BLaER1 treated with 17β-estradiol and CSF1 and Interleukin-3, amounts not matched to agents 10 nM and 100 nM (cell line): ENCODE data around the gene RBP5.
A peak's percentile ranks its signal among the peaks of the same experiment; 100 is the strongest.

Source experiments
- H3K27ac ChIP-seq, 11 experiments: shearing (Covaris generic); formaldehyde crosslinking; 2 replicates each; pipeline ENCODE4 v1.8.1; 2022
- H3K27me3 ChIP-seq, 11 experiments: shearing (Covaris generic); formaldehyde crosslinking; 2 replicates each; pipeline ENCODE4 v1.8.1; 2022
- H3K36me3 ChIP-seq, 11 experiments: shearing (Covaris generic); formaldehyde crosslinking; 2 replicates each; pipeline ENCODE4 v1.8.1; 2022
- H3K4me1 ChIP-seq, 10 experiments: shearing (Covaris generic); formaldehyde crosslinking; 2 replicates each; pipeline ENCODE4 v1.8.1; 2022
- H3K4me2 ChIP-seq, 11 experiments: shearing (Covaris generic); formaldehyde crosslinking; 2 replicates each; pipeline ENCODE4 v1.8.1; 2022
- H3K4me3 ChIP-seq, 10 experiments: shearing (Covaris generic); formaldehyde crosslinking; 2 replicates each; pipeline ENCODE4 v1.8.1; 2022
- H3K9ac ChIP-seq, 11 experiments: shearing (Covaris generic); formaldehyde crosslinking; 2 replicates each; pipeline ENCODE4 v1.8.1; 2022
- H3K9me3 ChIP-seq, 11 experiments: shearing (Covaris generic); formaldehyde crosslinking; replicated peaks in 1 of 11; 2 replicates each; pipeline ENCODE4 v1.8.1; 2022
- H4K20me1 ChIP-seq, 11 experiments: shearing (Covaris generic); formaldehyde crosslinking; 2 replicates each; pipeline ENCODE4 v1.8.1; 2022
- Cebpa-rat ChIP-seq, 11 experiments: shearing (Covaris generic); IDR thresholded peaks; 2 replicates each; pipeline ENCODE4 v1.8.1; 2022

RBP5 gene

DNA sequence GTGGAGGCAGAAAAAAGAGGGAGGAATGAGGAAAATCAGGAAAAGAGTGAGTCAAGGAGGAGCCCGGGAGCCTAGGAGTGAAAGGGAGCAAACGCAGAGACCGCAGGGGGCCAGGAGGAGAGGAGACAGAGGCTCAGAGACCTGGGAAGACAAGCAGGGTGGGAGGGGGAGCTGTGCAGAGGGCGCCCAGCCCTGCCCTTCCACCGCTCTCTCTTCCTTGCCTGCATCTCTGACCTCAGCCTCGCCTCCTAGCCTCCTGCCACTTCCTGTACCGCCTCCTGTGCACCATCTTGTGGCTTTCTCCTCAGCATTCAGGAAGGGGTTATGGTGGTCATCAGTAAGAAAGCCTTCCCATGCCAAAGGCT is 2.8 kb upstream of the RBP5 start:
- no peak overlapping the region for H3K27ac ChIP-seq
- H3K9ac ChIP-seq = peak overlapping the region in 8 of 11 experiments; percentile 61 to 84 (median 78); a peak in 11 of 22 replicates
- peak overlapping the region in 9 of 10 experiments; percentile 62 to 86 (median 72); a peak in 18 of 20 replicates for H3K4me3 ChIP-seq
- no peaks in the 10 kb centered on the region for H3K27me3 ChIP-seq
- H3K4me1 ChIP-seq = peaks cover 20 to 44% (median 38%) of the 10 kb centered on the region in 10 experiments
- peak overlapping the region; percentile 84 to 100 (median 99) for H3K4me2 ChIP-seq
- H3K9me3 ChIP-seq = no peaks in the 10 kb centered on the region
- H3K36me3 ChIP-seq = peaks cover 13 to 33% (median 30%) of the 10 kb centered on the region in 11 experiments
- no peaks in the 10 kb centered on the region; a peak in 1 of 22 replicates for H4K20me1 ChIP-seq
- TF ChIP-seq Cebpa-rat (IDR thresholded peaks at IDR 0.05) = no peak

DNA sequence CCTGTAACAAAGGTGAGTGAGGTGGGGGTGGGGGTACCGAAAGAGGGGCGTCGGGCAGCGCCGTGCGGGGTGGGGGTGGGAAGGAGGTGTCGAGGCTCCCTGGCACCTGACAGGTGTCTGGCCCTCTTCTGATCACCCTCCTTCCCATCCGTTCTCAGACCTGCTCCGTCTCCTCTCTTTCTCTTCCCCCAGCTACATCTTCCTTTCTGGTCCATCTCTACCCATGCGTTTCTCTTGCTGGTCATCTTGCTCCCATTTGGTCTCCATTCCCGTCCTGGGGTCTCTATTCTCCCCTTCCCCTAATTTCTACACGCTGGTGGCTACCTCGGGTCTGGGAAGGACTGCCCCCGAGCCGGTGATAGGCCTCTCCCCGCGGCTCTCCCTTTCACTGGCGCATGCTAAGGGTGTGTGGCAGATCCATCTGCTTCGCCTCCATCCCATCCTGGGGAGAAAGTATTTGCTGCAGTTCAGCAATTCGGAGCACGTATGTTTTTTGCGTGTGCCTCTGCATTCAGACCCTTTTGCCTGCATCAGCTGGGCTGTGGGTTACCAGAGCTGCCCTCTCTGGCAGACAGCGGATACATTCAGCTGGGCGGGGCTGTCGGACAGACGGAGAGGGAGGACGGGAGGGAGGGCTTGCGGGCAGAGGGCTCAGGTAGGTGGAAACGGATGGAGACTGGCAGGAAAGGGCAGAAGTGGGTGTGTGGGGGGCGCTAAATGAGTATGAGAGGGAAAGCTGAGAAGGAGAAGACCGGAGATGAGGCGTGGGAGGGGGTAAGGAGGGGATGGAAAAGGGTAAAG is 2.2 kb upstream of the RBP5 start:
- peak overlapping the region; percentile 55 to 86 (median 71) for H3K4me3 ChIP-seq
- no peak for TF ChIP-seq Cebpa-rat (IDR thresholded peaks at IDR 0.05)
- H3K9ac ChIP-seq = peak overlapping the region; percentile 61 to 84 (median 76)
- peaks cover 20 to 44% (median 38%) of the 10 kb centered on the region in 10 experiments for H3K4me1 ChIP-seq
- no peaks in the 10 kb centered on the region for H3K9me3 ChIP-seq
- peak overlapping the region in 10 of 11 experiments; percentile 32 to 68 (median 60); a peak in 14 of 22 replicates for H3K27ac ChIP-seq
- H3K4me2 ChIP-seq = peak overlapping the region; percentile 84 to 100 (median 99)
- H3K36me3 ChIP-seq = peaks cover 8 to 27% (median 25%) of the 10 kb centered on the region in 11 experiments
- no peaks in the 10 kb centered on the region; a peak in 1 of 22 replicates for H4K20me1 ChIP-seq
- no peaks in the 10 kb centered on the region for H3K27me3 ChIP-seq

DNA sequence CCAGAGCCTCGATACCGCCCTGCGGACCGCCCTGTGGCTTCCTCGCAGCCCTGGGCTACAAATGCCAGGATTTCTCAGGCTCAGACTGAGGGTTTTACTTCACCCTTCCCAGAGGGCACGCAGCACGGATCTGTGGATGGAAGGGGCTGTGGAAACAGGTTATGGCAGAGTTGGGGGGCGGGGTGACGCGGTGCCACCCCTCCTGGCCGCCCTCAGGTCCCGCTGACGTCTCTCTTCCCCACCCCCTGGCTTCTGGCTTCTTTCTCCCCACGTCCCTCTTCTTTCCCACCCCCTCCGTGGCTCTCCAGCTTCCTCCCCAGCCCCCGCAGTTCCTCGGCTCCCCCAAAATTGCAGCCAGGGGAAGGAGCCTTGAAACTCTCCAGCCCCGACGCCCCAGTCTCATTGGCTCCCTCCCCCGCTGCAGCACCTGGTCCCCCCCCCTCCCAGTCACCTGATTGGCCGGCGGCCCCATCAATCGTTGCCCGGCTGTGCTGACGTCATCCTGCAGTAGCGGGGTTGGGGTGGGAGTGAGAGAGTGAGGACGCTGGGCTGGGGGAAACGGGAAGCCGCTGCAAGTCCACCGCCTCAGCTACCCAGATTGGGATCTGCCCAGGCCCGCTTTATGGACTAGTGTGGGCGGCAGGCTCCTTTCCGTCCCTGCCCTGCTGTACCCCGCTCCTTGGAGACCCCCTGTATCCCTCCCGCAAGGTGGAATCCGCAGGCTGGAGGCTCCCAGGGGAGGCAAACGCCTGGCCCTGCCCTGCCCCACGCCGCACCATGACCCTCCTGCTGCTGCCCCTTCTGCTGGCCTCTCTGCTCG is 1.4 kb upstream of the RBP5 start, which contains the start of gene CLSTN3:
CLSTN3 (plus strand) TSS at position 500 of the 820 bp plus-strand sequence; CDS start at position 778, 278 bp downstream.
- Histone ChIP-seq H3K27ac (peak within 1 kb of the TSS in 10 of 11 experiments; percentile 32 to 68 (median 60); a peak in 19 of 22 replicates), H3K4me2 (peak within 1 kb of the TSS; percentile 84 to 100 (median 99)), H3K9me3 (no peaks in the 10 kb centered on the region)

DNA sequence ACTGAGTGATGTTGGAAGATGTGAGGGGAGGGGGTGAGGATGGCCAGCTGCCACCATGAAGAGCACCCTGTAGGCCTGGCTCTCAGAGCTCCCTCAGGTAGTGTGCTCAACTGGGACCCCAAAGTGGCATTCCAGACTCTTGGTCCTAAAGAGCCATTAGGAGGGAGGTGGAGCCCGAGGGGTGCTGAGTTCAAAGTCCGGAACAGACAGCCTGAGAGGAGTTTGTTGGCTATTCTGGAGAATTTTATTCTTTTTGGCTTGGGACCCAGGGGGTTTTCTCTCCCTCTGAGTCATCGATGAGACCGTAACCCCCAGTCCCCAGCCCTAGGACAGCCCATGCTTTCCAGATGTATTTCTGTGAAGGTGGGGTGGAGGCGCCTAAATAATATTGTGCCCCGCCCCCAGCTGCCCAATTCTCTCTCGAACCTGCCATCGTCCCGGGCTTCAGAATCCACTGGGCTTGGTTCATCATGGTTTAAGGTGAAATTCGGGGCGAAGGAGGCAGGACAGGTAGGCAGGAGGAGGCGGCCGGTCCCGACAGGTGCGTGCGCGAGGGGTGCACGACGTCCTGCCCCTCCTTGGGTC is 690 bp upstream of the RBP5 start:
- peak overlapping the region; percentile 61 to 84 (median 76) for H3K9ac ChIP-seq
- peak overlapping the region; percentile 84 to 100 (median 99) for H3K4me2 ChIP-seq
- H3K36me3 ChIP-seq = peaks cover 0 to 12% (median 9%) of the 10 kb centered on the region in 11 experiments; a peak in 14 of 22 replicates
- H3K27ac ChIP-seq = peak overlapping the region in 10 of 11 experiments; percentile 9 to 64 (median 49); a peak in 17 of 22 replicates
- H3K4me3 ChIP-seq = peak overlapping the region; percentile 55 to 86 (median 71)
- no peak for TF ChIP-seq Cebpa-rat (IDR thresholded peaks at IDR 0.05)
- no peaks in the 10 kb centered on the region for H3K9me3 ChIP-seq
- H4K20me1 ChIP-seq = no peaks in the 10 kb centered on the region; a peak in 1 of 22 replicates
- no peaks in the 10 kb centered on the region for H3K27me3 ChIP-seq
- H3K4me1 ChIP-seq = peaks cover 20 to 44% (median 38%) of the 10 kb centered on the region in 10 experiments

More for the DNA sequence above, 1.4 kb upstream of the RBP5 start, which contains the start of gene CLSTN3:
- Histone ChIP-seq H3K9ac (peak within 1 kb of the TSS; percentile 61 to 84 (median 76)), H3K27me3 (no peaks in the 10 kb centered on the region), H3K4me3 (peak within 1 kb of the TSS; percentile 55 to 86 (median 71)), H4K20me1 (no peaks in the 10 kb centered on the region; a peak in 1 of 22 replicates), H3K36me3 (peaks cover 0 to 19% (median 16%) of the 10 kb centered on the region in 11 experiments; a peak in 18 of 22 replicates), H3K4me1 (peaks cover 20 to 44% (median 38%) of the 10 kb centered on the region in 10 experiments)
- TF ChIP-seq Cebpa-rat (IDR thresholded peaks at IDR 0.05) = no peak

DNA sequence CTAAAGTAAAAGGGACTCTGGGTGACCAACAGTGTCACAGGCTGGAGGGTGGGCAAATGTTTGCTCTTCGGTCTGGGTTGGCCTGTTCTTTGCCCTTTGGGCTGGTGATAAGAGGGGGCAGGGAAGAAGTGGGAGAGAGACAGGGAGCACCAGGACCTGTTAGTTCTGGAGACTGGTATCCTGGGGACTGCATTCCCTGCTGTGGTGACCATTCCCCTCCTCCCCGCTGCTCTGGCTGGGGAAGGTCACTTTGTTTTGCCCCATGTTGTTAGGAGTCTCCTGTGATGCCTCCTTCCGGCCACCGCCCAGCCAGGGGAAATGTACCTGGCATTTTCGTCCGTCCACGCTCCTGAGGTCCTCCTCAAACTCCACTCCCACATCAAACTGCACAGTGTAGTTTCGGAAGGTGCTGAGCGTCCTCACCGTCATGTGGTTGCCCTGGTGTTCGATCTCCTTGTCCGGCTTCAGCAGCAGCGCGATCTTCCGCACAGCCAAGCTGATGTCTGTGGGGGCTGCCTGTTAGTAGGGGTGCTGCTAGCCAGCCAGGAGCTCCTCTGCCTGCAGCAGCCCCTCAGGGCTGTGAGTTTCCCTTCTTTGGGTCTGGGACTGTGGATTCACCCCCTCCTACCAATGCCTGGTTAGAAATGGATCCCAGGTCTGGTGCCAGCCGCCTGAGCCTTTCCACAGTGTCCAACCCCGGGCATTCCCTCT is 618 bp downstream of the RBP5 start:
- H3K9me3 ChIP-seq = no peaks in the 10 kb centered on the region
- 0 out of 22 replicates have a peak overlapping the region, but pooled peaks of 2 of the 11 experiments have one; percentile 98 to 100 for H3K4me2 ChIP-seq
- H4K20me1 ChIP-seq = no peaks in the 10 kb centered on the region; a peak in 1 of 22 replicates
- peaks cover 22 to 42% (median 37%) of the 10 kb centered on the region in 10 experiments for H3K4me1 ChIP-seq
- H3K27me3 ChIP-seq = no peaks in the 10 kb centered on the region
- TF ChIP-seq Cebpa-rat (IDR thresholded peaks at IDR 0.05) = no peak
- H3K9ac ChIP-seq = no peak overlapping the region
- no peaks in the 10 kb centered on the region for H3K36me3 ChIP-seq
- H3K27ac ChIP-seq = no peak overlapping the region
- no peak overlapping the region for H3K4me3 ChIP-seq

DNA sequence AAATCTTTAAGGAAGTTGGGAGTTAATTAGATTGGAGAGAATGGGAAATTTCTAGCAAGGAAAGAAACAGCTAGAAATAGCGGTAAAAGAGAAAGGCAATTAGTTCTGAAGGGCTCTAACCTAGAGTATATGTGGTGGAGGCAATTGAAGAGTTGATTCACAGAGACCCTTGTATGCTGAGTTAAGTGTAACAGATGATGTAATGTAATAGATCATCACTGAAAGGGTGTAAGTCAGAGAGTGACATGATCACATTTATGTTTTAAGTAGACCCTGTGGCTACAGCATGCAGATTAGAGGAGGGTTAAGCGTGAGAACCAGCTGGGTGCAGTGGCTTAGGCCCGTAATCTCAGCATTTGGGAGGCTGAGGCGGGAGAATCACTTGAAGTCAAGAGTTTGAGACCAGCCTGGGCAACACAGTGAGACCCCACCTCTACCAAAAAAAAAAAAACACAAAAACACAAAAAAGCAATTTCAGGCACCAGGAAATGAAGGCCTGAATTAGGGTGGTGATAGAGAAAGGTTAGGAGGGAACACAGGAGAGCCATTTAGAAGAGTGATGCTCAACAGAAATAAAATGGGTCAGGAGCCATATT is 3.0 kb downstream of the RBP5 start:
- no peak for TF ChIP-seq Cebpa-rat (IDR thresholded peaks at IDR 0.05)
- H3K27ac ChIP-seq = no peak overlapping the region
- peaks cover 11 to 22% (median 17%) of the 10 kb centered on the region in 10 experiments for H3K4me1 ChIP-seq
- no peaks in the 10 kb centered on the region for H3K36me3 ChIP-seq
- no peaks in the 10 kb centered on the region for H3K27me3 ChIP-seq
- no peak overlapping the region for H3K4me2 ChIP-seq
- no peak overlapping the region for H3K4me3 ChIP-seq
- H3K9ac ChIP-seq = no peak overlapping the region
- no peaks in the 10 kb centered on the region; a peak in 1 of 22 replicates for H4K20me1 ChIP-seq
- no peaks in the 10 kb centered on the region for H3K9me3 ChIP-seq

DNA sequence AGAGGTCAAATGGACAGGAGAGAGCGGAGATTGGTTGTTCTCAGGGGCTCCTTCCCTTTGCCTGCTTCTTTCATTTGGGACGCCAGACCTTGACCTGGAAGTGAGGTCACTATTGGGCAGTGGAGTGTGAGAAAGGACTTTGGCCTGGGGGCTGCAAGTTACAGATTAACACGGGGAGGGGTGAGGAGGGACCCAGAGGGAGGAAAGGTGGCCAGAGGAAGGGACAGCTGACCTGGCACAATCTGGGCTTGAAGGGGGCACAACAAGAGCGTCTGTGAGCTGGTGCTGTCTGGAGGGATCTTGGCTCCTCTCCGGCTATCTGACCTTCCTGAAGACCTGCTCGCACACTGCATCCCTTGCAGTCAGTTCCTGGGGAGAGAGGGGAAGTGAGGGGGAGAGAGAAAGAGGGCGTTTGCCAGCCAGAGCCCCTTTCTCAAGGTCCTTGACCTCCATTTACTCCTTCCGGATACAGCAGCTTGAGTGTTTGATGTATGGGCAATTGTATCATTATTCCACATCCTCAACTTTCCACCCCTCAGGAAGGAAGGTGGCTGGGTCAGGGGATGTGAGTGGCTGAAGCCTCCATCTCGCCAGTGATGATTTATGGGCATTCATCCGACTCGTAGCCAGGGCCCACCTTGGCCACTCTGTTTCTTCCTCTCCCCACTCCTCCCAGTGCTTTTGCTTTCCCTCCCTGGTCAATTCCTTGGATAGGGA is 4.7 kb downstream of the RBP5 start:
- Histone ChIP-seq H4K20me1 (no peaks in the 10 kb centered on the region), H3K27ac (no peak overlapping the region), H3K4me2 (no peak overlapping the region), H3K9me3 (no peaks in the 10 kb centered on the region), H3K9ac (no peak overlapping the region), H3K27me3 (no peaks in the 10 kb centered on the region), H3K36me3 (no peaks in the 10 kb centered on the region), H3K4me1 (peaks cover 1 to 12% (median 3%) of the 10 kb centered on the region in 10 experiments; a peak in 18 of 20 replicates), H3K4me3 (no peak overlapping the region)
- no peak for TF ChIP-seq Cebpa-rat (IDR thresholded peaks at IDR 0.05)
